HL-60 (cell line): ENCODE measurements around the gene PACRGL.

Experiments used
- DNase-seq, 2 experiments: peaks; one replicate each; pipeline ENCODE4 v3.0.0-alpha.2; 2010 to 2020; ENCODE audit warnings: low read depth in 1 of 2, low spot score in 1 of 2
- H3K27ac ChIP-seq: fragments of 250-450 bp; sonication (Bioruptor Pico); replicated peaks from 2 replicates; pipeline ENCODE4 v1.5.1; 2020; ENCODE audit warnings: mild to moderate bottlenecking, moderate library complexity
- H3K27me3 ChIP-seq: fragments of 250-450 bp; sonication (Bioruptor Pico); 2 replicates; pipeline ENCODE4 v1.5.1; 2021; ENCODE audit warnings: mild to moderate bottlenecking, moderate library complexity; ENCODE audit not compliant: insufficient read depth, poor library complexity, severe bottlenecking
- H3K4me3 ChIP-seq: replicated peaks from 2 replicates; pipeline ENCODE4 v1.5.1; 2011; ENCODE audit warnings: mild to moderate bottlenecking, control low read depth, low read length; ENCODE audit not compliant: insufficient read depth
- CTCF ChIP-seq: IDR thresholded peaks from one replicate; pipeline ENCODE4 v1.5.1; 2011; ENCODE audit warnings: low read length, control low read depth, inconsistent platforms; ENCODE audit not compliant: insufficient read depth
- GABPA ChIP-seq: IDR thresholded peaks from 2 replicates; pipeline ENCODE4 v1.6.1; 2012; ENCODE audit warnings: low read depth
- POLR2AphosphoS5 ChIP-seq: IDR thresholded peaks from 2 replicates; pipeline ENCODE4 v1.6.1; 2012; ENCODE audit warnings: low read depth
- REST ChIP-seq: IDR thresholded peaks from 2 replicates; pipeline ENCODE4 v1.6.1; 2012; ENCODE audit warnings: low read depth; ENCODE audit not compliant: insufficient replicate concordance
- SPI1 ChIP-seq: IDR thresholded peaks from 2 replicates; pipeline ENCODE4 v1.6.1; 2012; ENCODE audit warnings: low read depth, mild to moderate bottlenecking, borderline replicate concordance

The PACRGL gene

GRCh38 chr4:20678400-20678799, 21.9 kb upstream of the PACRGL start:
- no peak for TF ChIP-seq REST
- no peak for TF ChIP-seq CTCF
- no peak for TF ChIP-seq SPI1
- TF ChIP-seq GABPA, result no peak
- TF ChIP-seq POLR2AphosphoS5, result no peak
- Histone ChIP-seq H3K4me3 (no peak overlapping the region), H3K27me3 (no peaks in the 10 kb centered on the region), H3K27ac (no peak overlapping the region)
- no peak for DNase-seq

GRCh38 chr4:20679951-20680350, 20.3 kb upstream of the PACRGL start:
- Histone ChIP-seq H3K4me3 (no peak overlapping the region), H3K27me3 (no peaks in the 10 kb centered on the region), H3K27ac (no peak overlapping the region)
- TF ChIP-seq GABPA (no peak), POLR2AphosphoS5 (no peak), SPI1 (no peak), CTCF (no peak)
- no peak for DNase-seq

- TF ChIP-seq CTCF (no peak), SPI1 (no peak), REST (no peak), POLR2AphosphoS5 (no peak), GABPA (no peak)
- H3K27ac ChIP-seq, result no peak overlapping the region
- no peaks in the 10 kb centered on the region for H3K27me3 ChIP-seq
- H3K4me3 ChIP-seq, result no peak overlapping the region
- DNase-seq, result no peak
These were observed 19.5 kb upstream of the PACRGL start for GRCh38 chr4:20680736-20681135.

GRCh38 chr4:20681271-20681670, 19.0 kb upstream of the PACRGL start:
- Histone ChIP-seq H3K4me3 (no peak overlapping the region), H3K27ac (no peak overlapping the region), H3K27me3 (no peaks in the 10 kb centered on the region)
- DNase-seq, result no peak
- TF ChIP-seq POLR2AphosphoS5 (no peak), GABPA (no peak), SPI1 (no peak), REST (no peak), CTCF (no peak)
